NB4 (cell line): ENCODE data around the gene ZFHX3.

Source experiments
- DNase-seq: peaks from one replicate; pipeline ENCODE4 v3.0.0; 2010; ENCODE audit warnings: low read depth
- H3K4me3 ChIP-seq: one replicate; pipeline ENCODE4 v1.5.1; 2011; ENCODE audit warnings: mild to moderate bottlenecking, low read depth, low read length, moderate library complexity
- CTCF ChIP-seq: IDR thresholded peaks from one replicate; pipeline ENCODE4 v1.5.1; 2012; ENCODE audit warnings: low read depth, low read length
- MYC ChIP-seq: IDR thresholded peaks from 2 replicates; pipeline ENCODE4 v1.6.1; 2011; ENCODE audit warnings: low read depth, low read length
- POLR2A ChIP-seq: IDR thresholded peaks from 2 replicates; pipeline ENCODE4 v1.6.1; 2011; ENCODE audit warnings: mild to moderate bottlenecking; ENCODE audit not compliant: insufficient read length; ENCODE audit errors: extremely low read depth
- TF ChIP-seq, protein P1 (sequence below): IDR thresholded peaks from 2 replicates; pipeline ENCODE4 v1.6.1; 2011; ENCODE audit warnings: low read depth, low read length

The ZFHX3 gene

DNA sequence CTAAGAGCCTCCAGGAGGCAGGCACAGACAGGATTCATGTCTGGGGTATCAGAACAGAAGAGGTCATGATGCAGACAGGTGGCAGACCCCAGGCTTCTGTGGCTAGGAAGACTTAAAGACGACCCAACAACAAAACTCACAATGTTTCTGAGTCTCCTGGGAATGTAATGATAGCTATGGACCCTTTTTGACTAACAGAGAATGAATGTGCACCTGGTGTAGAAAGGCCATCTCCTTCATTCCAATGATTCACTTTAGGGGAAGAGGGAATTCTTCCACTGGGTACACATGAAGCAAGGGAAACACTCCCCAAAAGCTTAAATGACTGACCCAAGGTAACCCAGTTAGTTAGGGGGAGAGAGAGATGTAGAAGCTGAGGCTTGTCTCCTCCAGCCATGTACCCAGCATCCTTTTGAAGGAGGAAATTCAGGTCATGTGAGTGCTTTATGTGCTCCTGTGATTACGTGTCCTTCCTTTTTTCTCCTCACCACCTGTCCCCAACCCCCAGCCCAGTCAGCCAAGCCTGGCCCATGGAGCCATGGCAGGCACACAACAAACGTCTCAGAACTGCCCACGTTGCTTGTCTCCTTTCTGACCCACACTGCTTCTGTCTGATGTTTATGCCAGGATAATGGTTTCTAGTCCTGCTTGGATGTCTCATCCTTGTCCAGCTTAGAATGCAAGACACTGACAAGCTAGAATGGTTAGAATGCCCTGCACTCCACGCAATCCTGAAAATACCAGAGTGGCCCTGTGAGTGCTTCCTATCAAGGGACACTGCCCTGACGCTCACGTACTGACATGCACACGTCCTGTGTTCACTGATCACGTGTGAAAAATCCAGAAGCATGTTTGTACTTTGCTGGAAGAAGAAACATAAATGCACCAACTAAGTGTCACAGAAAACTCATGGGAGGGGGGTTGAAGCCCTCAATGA, 156.4 kb downstream of the ZFHX3 start:
- no peak for DNase-seq
- no peak for TF ChIP-seq POLR2A
- no peak for TF ChIP-seq CTCF
- TF ChIP-seq, protein P1, sequence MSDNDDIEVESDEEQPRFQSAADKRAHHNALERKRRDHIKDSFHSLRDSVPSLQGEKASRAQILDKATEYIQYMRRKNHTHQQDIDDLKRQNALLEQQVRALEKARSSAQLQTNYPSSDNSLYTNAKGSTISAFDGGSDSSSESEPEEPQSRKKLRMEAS, result no peak
- TF ChIP-seq MYC, result no peak
- H3K4me3 ChIP-seq, result no peak overlapping the region

- DNase-seq, result no peak
- no peak overlapping the region for H3K4me3 ChIP-seq
- TF ChIP-seq CTCF, result no peak
- no peak for TF ChIP-seq POLR2A
- TF ChIP-seq, protein P1, result no peak
- no peak for TF ChIP-seq MYC
These were observed 157.3 kb downstream of the ZFHX3 start for GRCh38 chr16:72890587-72890986.

DNA sequence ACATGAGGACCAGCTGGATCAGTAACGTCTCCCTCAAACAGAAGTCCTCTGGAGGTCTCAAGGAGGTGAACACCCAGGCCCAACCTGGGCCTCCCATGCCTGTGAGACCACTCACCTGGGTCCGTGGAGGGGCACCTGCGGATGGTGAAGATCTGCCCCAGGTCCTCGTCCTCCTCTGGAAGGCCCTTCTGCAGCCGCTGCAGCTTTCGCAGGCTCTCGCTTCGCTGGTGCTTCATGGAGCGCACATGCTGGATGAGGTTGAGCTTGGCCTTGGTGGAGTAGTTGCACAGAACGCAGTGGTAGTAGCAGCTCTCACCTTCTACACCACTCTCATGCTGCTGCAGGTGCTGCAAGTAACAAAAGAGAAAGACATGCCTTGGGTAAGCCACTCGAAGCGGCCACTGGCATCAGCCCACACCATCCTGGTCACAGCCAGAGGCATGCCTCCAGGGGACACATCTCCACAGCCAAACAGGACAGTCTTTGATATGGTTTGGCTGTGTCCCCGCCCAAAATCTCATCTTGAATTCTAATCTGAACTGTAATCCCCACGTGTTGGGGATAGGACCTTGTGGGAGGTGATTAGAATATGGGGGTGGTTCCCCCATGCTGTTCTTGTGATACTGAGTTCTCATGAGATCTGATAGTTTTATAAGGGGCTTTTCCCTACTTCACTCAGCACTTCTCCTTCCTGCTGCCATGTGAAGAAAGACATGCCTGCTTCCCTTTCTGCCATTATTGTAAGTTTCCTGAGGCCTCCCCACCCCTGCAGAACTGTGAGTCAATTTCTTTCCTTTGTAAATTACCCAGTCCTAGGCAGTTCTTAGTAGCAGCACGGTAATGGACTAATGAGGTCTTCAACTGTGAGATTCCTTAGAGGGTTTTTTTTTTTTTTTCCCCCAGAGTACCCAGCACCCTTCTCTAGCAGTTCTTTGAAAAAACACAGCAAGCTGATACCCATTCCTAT, 158.0 kb downstream of the ZFHX3 start:
- H3K4me3 ChIP-seq, result no peak overlapping the region
- TF ChIP-seq MYC (no peak), POLR2A (no peak), CTCF (no peak)
- TF ChIP-seq, protein P1, result no peak

GRCh38 chr16:72887537-72887936, 160.4 kb downstream of the ZFHX3 start:
- TF ChIP-seq MYC, result no peak
- TF ChIP-seq, protein P1, result no peak
- TF ChIP-seq POLR2A, result no peak
- no peak overlapping the region for H3K4me3 ChIP-seq
- no peak for DNase-seq

More for the DNA sequence above, 158.0 kb downstream of the ZFHX3 start:
- no peak for DNase-seq

- H3K4me3 ChIP-seq, result no peak overlapping the region
- no peak for DNase-seq
- TF ChIP-seq POLR2A (no peak), MYC (no peak), CTCF (no peak)
- TF ChIP-seq, protein P1, result no peak
These were observed 161.5 kb downstream of the ZFHX3 start for GRCh38 chr16:72886346-72886974.
